Measurements from ENCODE around the gene ZNF205.

GRCh38 chr16:3096362-3096761 is 16.0 kb upstream of the ZNF205 start:
- TF ChIP-seq CBX5 (IDR thresholded peaks at IDR 0.05; ENCODE audit: low read depth) (no peak), JUNB (IDR thresholded peaks at IDR 0.05) (no peak), SUPT20H (IDR thresholded peaks at IDR 0.05; ENCODE audit: borderline replicate concordance, control insufficient read depth, low read depth, low read length) (no peak), SP1 (IDR thresholded peaks at IDR 0.05; ENCODE audit: low read depth, low read length) (no peak), SREBF2 (IDR thresholded peaks at IDR 0.05; ENCODE audit: low read length) (no peak), STAT1 (conservative IDR thresholded peaks at IDR 0.05) (no peak), PBX3 (IDR thresholded peaks at IDR 0.05; ENCODE audit: insufficient replicate concordance, low read depth, low read length) (no peak), EZH2 (IDR thresholded peaks at IDR 0.05; ENCODE audit: borderline replicate concordance, control insufficient read depth, low read depth, low read length) (no peak), TAF1 (IDR thresholded peaks at IDR 0.05; ENCODE audit: borderline replicate concordance, low read depth, low read length) (no peak)

Data from GM12878 (cell line).